ENCODE measurements around the gene DLX1. TPM values are rescaled to one million over a fixed set of nuclear protein-coding genes. Genes with fewer than 3 reads are reported as not detected.

Gene DLX1
- total RNA-seq = not detected in 2 replicates

GRCh38 chr2:172085460-172086159, at the start of gene DLX1:
Gene DLX1, plus strand, starts transcription at chr2:172085507. Its CDS starts 171 bp downstream, at chr2:172085678.

DNA sequence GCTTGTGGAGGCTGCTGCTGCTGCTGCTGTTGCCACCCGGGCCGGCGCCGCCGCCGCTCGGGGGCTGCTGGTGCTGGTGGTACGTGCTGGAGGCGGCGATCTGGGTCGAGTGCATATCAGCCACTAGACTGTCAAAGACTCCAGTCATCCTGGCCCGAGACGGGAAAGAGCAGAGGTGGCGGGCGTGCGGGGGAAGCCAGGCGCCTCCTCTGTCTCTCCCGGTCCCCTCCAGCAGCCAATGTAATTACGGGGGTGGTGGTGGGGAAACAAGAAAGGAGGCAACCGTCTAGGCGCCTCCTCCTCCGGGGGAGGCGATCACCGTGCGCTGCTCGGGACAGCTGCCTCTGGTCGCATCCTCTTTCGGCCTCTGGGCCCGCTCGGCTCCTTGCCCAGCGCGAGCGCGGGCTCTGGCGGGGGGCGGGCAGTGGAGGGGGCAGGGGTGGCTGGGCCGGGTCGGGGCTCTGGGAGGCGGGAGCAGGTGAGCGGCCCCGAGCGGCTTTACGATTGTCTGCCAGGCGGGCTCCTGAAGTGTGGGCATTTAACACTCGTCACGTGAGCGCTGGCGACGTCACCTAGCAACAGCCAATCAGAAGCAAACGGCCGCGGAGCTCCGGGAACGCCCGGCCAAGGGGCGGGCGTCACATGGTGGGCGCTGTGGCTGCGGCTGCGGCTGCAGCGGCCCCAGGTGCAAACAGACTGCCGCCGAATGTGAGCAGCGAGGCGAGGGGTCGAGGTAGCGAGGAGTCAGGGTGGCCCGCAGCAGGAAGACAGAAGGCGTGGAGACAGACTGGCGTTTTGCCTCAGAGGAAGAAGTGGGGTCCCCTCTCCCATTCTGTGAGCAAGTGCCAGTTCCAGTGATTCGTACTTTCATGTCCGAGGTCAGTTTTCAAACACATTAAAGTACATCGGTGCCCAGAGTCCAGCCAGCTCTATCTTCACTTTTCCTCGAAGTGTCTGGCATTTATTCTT, 17.4 kb downstream of the DLX1 start, which contains the start of gene DLX2:
TSS of gene DLX2 (minus strand) at position 510 of the 969 bp plus-strand sequence. CDS start at position 148, 362 bp downstream.

Other genes with a start within 250 kb of the DLX1 start
- gene SLC25A12, start 191.3 kb upstream of the DLX1 start, total RNA-seq = 10.7 and 14.2 TPM in 2 replicates
- 34.0 and 56.2 TPM in 2 replicates for gene HAT1, start 163.0 kb upstream of the DLX1 start, total RNA-seq
- 6.9 and 9.8 TPM in 2 replicates for gene METAP1D, start 85.6 kb upstream of the DLX1 start, total RNA-seq
- not detected in 2 replicates for gene DLX2, start 17.4 kb downstream of the DLX1 start, total RNA-seq